Endothelial cell of hepatic sinusoid (primary cell): ENCODE data around the gene HDAC5.

Experiments
- in situ Hi-C: cut with HindIII; loops from 2 replicates; pipeline ENCODE4 v1.10.0; 2017; ENCODE audit warnings: low sequenced_read_pairs

Gene HDAC5

GRCh38 chr17:44091200-44091997 is 32.0 kb downstream of the HDAC5 start:
- in situ Hi-C loops: no loop called here

GRCh38 chr17:44088254-44088653 is 35.2 kb downstream of the HDAC5 start:
- in situ Hi-C loops: no loop called here

- in situ Hi-C loops: no loop called here
Measured at GRCh38 chr17:44087319-44087718, 36.1 kb downstream of the HDAC5 start.

GRCh38 chr17:44086364-44087311 is 36.8 kb downstream of the HDAC5 start:
- in situ Hi-C loops: no loop called here

DNA sequence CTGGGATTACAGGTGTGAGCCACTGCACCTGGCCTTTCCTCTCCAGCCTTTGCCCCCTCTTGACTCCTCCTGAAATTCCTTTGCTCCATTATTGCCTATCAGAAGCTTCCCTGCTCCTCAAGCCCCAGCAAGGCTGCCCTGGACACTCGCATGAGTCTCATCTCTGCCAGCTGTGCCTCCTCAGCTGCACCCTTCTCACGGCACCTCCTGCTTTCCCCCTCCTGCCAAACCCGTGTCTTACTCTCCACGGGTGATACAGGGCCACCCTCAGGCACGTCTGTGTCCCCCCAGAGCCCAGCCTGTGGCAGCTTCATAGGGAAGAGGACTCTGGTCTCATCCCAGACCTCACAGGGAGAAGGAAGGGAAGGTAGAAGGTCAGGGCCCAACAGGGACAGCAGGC is 37.5 kb downstream of the HDAC5 start:
- in situ Hi-C loops: no loop called here

DNA sequence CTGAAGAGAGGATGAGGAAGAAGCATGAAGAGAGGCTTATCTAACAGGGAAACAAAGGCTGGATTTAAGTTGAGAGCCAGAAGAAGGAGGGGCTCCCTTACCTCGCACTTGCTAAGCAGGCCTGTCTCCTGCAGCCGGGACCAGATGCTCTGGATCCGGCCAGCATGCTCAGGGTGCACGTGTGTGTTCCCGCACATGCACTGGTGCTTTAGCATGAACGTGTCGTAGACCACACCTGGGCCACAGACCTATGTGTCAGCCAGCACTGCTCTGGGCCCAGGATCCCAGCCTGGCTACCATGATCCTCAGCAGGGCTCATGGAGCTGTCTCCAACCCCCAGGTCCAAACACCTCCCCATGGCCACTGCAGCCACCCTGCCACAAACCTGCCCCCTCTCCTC is 38.5 kb downstream of the HDAC5 start:
- in situ Hi-C loops: no loop called here

DNA sequence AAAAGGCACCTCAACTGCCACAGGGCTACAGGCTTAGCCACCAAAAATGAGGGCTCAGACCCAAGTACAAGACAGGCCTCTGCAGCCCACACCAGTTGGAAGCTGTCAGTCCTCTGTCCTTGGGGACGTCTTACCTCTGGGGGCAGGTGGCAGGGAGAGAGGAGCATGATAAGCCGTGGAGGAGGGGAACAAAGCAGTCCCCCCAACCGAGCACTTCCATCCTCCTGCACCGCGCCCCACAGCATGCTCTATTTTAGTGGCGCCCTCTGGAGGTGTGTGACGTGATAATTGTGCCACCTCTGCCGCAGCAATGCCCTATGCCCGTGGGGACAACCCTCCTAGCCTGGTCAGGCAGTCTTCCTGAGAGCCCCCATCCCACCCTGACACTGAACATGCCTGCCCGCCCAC is 39.3 kb downstream of the HDAC5 start:
- in situ Hi-C loops: no loop called here

DNA sequence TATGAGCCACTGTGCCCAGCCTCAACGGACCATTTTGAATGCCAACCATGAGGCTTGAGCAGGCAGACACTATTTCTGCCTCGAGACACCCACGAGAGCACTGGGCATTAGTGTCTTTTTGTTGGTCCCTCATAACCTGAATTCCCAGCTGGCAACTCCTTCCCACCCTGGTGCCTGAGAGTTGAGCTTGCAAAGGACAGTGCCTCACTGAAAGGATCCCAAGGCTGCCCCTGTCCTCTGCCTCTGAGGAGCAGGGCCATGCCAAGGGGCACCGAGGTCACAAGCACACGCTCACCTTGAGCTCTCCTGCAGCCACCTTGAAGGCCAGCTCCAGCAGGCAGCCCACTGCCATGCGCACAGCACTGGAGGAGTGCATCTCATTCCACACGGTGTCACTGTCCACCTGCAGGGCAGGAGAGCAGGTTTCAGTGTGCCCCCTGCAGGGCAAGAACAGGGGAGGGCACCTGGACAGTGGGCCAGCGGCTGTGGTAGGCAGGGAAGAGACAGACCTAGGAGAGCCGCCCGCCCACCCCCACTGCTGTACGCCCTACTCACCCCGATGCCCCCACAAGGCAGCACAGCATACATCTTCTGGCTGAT is 40.1 kb downstream of the HDAC5 start:
- in situ Hi-C loops: no loop called here

- in situ Hi-C loops: no loop called here
Measured at GRCh38 chr17:44082256-44082927, 41.0 kb downstream of the HDAC5 start.

- in situ Hi-C loops: no loop called here
Measured at GRCh38 chr17:44081681-44082080, 41.8 kb downstream of the HDAC5 start.

- in situ Hi-C loops: no loop called here
Measured at GRCh38 chr17:44079877-44080821, 43.3 kb downstream of the HDAC5 start.

DNA sequence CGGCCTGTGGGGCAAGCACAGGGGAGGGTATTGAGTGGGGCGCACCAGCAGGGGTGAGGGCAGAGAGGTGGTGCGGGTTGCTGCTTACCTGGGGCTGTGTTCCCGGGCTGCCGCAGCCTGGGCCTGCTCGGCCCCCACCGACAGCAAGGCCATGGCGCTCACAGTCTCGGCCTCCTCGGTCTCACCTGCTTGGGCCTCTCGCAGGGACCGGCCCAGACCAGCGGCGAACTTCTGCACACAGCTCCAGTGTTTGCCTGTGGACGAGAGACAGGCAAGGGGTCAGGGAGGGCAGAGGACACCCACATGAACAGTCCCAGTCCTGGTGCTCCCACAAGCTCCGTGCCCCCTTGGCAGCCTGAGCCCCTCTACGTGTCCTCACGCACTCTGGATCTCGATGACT is 45.0 kb downstream of the HDAC5 start:
- in situ Hi-C loops: no loop called here

DNA sequence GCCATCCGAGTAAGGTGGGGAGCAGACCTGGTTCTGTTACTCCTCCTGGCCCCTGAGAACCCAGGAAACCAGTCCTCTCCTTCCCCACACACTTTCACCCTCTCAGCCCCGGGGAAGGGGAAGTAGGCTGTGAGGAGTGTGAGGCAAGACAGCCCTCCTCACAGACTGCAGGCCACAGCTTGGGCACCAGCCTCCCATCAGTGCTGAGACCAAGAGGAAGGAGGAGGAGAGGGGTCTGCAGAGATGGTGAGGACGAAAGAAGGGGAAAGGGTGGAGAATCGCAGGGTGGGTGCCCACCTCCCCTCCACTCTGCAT is 45.9 kb downstream of the HDAC5 start:
- in situ Hi-C loops: no loop called here

- in situ Hi-C loops: no loop called here
Measured at GRCh38 chr17:44076716-44077594, 46.5 kb downstream of the HDAC5 start.

DNA sequence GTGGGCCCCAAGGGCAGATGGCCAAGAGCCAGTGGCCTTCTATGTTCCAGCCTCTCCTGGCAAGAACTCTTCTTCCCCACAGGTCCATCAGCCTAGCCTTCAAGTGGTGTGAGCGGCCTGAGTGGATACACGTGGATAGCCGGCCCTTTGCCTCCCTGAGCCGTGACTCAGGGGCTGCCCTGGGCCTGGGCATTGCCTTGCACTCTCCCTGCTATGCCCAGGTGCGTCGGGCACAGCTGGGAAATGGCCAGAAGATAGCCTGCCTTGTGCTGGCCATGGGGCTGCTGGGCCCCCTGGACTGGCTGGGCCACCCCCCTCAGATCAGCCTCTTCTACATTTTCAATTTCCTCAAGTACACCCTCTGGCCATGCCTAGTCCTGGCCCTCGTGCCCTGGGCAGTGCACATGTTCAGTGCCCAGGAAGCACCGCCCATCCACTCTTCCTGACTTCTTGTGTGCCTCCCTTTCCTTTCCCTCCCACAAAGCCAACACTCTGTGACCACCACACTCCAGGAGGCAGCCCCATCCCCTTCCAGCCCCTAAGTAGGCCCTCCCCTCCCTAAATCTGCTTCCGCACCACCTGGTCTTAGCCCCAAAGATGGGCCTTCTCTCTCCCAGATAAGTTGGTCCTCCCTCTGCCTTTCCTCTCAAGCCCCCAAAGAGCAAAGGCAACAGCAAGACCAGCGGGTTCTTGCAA is 47.7 kb downstream of the HDAC5 start:
- in situ Hi-C loops: no loop called here

GRCh38 chr17:44074911-44075285 is 48.5 kb downstream of the HDAC5 start:
- in situ Hi-C loops: no loop called here

DNA sequence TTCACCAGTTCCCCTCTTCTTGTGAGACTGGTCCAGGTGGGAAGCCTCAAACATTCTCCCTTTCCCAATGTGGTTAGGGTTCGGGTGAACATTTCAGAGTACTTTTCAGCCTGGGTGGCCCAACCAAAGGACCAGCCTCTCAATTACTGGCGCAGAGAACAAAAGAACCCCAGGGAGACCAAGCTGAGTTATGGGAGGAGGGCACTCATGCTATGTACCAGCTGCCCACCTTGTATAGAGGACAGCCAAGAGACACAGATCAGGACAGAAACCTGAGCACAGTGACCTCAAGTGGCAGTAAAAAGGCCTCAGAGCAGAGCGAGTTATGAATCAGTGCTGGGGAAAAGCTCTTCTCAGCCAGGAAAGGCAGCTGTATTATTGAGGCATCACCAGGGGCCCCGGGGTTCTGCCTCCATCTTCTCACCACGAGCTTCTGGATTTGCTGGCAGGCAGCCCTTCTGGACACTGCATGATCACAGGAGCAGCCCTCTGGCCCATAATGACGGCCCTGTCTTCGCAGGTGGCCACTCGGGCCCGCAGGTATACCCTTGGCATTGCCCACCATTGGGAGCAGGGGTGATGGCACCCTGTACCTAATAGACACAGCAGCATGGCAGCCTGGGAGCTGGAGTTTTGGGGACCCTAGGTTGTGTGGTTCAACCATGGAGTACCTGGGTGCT is 49.1 kb downstream of the HDAC5 start:
- in situ Hi-C loops: no loop called here

DNA sequence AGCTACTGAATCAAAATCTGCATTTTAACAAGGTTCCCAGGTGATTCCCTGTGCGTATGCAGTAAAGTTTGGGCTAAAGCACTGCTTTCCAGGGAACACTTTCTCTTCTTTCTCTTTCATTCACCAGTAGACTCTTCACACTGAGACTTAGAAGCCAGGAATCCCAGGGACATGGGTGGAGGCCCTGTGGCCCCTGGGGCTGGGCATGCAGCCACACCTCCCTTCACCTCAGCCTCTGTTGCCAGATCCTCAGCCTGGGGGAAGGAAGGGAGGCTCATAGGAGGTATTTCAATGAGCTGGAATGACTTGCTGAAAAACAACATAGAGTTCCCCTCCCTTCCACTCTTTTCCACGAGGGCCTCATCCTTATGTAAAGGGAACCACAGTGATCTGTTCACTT is 51.7 kb downstream of the HDAC5 start:
- in situ Hi-C loops: no loop called here
